Measurements from ENCODE around the gene LMBR1L.
"Not testable (repeated sequence)": the region's sequence is repeated elsewhere in the genome, so short reads cannot be mapped to it uniquely, and the experiment has no call there.

Gene LMBR1L

DNA sequence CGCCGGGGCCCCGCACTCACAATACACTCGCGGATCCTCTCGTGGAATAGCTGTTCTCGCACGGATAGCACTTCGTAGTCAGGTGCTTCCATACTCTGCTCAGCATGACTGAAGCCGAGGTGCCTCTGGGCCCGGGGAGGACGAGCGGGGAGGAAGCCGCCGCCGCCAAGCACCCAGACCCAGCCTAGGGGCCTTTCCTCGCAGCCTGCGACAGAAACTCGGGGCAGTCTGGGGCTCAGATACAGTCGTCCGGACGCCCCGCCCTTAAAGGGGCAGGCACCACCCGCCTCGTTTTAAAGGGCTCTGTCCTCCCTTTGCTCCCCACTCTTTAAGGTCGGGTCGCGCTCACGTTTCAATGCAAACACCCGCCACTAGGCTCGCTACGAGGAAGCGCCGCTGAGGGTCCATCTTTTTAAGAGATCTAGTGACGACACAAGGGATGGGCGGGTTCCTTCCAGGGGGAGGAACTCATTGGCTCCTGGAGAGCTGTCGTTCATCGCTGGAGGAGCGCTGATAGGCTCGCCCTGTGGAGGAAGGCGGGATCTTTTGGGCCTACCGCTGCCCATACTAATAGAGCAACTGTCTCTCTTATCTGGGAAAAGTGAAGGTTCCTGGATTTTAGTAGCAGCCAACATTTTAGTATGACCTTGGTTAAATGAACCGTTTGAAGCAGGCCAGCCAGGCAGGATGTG, at the start of gene LMBR1L:
TSS of gene LMBR1L (minus strand) at position 384 of the 692 bp plus-strand sequence. CDS start at position 92, 292 bp downstream.
- H3K27me3 Mint-ChIP-seq: no peaks in the 10 kb centered on the region
- H3K4me3 Mint-ChIP-seq: peak within 1 kb of the TSS; percentile 91
- no peaks in the 10 kb centered on the region for H3K9me3 Mint-ChIP-seq
- peak; percentile 94 for DNase-seq
- peaks cover 4% of the 10 kb centered on the region for H3K36me3 Mint-ChIP-seq (ENCODE audit: low read depth)
- H3K27ac Mint-ChIP-seq: peak within 1 kb of the TSS; percentile 89
- peak; percentile 99 for ATAC-seq
- H3K4me1 Mint-ChIP-seq: peaks cover 28% of the 10 kb centered on the region

DNA sequence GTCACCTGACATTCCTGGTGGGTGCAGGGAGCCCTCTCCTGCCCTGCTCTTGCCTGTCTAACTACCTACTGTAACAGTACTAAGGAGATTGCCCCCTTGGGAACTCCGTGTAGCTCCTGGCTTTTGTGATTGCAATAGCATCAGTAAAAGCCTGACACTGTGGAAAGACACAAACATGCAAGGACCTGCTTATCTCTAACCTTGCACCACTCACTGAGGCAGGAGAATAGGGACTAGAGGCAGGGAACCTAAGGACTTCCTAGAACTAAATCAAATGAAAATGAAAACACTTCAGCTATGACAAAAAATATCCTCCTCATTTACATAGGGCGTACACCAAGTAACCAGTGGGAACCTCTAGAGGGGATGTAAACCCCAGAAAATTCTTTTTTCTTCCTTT, 49.8 kb upstream of the LMBR1L start:
- Mint-ChIP-seq H3K27ac (no peak overlapping the region), H3K36me3 (ENCODE audit: low read depth) (no peaks in the 10 kb centered on the region), H3K4me1 (peaks cover 2% of the 10 kb centered on the region), H3K27me3 (no peaks in the 10 kb centered on the region), H3K4me3 (no peak overlapping the region), H3K9me3 (no peaks in the 10 kb centered on the region)
- no peak for ATAC-seq
- no peak for DNase-seq

- Mint-ChIP-seq H3K27me3 (no peaks in the 10 kb centered on the region), H3K4me3 (no peak overlapping the region), H3K4me1 (no peaks in the 10 kb centered on the region), H3K27ac (no peak overlapping the region), H3K9me3 (no peaks in the 10 kb centered on the region), H3K36me3 (ENCODE audit: low read depth) (no peaks in the 10 kb centered on the region)
- no peak for DNase-seq
- no peak for ATAC-seq
Measured at GRCh38 chr12:49154221-49154620, 43.6 kb upstream of the LMBR1L start.

DNA sequence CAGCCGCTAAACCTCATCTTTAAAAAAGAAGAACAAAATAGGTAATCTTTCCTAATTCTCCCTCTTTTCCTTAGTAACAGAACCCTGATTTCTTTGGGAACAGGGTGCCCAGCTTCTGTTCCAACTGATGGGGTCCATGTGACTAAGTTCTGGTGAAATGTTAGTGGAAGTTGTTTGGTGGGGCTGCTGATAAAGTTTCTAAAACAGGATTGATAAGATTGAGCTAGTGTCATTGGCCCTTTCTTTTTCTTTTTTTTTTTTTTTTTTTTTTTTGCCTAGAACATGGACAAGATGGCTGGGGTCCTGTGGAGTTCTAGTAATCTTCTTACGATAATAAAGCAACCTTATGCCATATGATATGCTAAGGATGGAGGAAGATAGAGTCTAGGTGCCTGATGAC, 36.7 kb upstream of the LMBR1L start:
- H3K27me3 Mint-ChIP-seq: no peaks in the 10 kb centered on the region
- no peak overlapping the region for H3K27ac Mint-ChIP-seq
- no peaks in the 10 kb centered on the region for H3K36me3 Mint-ChIP-seq (ENCODE audit: low read depth)
- H3K4me1 Mint-ChIP-seq: no peaks in the 10 kb centered on the region
- DNase-seq (no peak), ATAC-seq (no peak)
- H3K4me3 Mint-ChIP-seq: no peak overlapping the region
- H3K9me3 Mint-ChIP-seq: no peaks in the 10 kb centered on the region

DNA sequence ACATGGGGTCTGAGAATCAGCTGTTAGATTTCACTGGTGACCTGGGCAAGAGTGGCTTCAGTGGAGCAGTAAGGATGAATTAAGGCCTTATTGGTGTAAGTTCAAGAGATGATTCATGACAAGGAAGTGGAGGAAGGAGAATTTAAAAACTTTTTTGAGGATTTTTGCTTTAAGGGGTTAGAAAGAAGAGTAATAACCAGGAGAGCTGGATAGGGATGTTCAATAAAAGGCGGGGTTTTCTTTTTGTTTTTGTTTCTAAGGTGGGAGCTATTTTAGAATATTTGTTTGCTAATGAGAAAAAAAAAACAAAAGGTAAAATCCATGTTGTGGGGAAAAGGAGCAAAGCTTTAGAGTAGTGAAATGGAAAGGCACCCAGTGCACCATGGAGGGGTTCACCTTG, 35.8 kb upstream of the LMBR1L start:
- Mint-ChIP-seq H3K4me1 (no peaks in the 10 kb centered on the region), H3K9me3 (no peaks in the 10 kb centered on the region), H3K36me3 (ENCODE audit: low read depth) (no peaks in the 10 kb centered on the region), H3K27ac (no peak overlapping the region), H3K4me3 (no peak overlapping the region), H3K27me3 (no peaks in the 10 kb centered on the region)
- ATAC-seq (no peak), DNase-seq (no peak)

GRCh38 chr12:49144384-49144783, 33.7 kb upstream of the LMBR1L start:
- no peak overlapping the region for H3K4me3 Mint-ChIP-seq
- peaks cover 3% of the 10 kb centered on the region for H3K36me3 Mint-ChIP-seq (ENCODE audit: low read depth)
- H3K9me3 Mint-ChIP-seq: no peaks in the 10 kb centered on the region
- ATAC-seq (no peak), DNase-seq (no peak)
- peaks cover 3% of the 10 kb centered on the region for H3K4me1 Mint-ChIP-seq
- no peak overlapping the region for H3K27ac Mint-ChIP-seq
- H3K27me3 Mint-ChIP-seq: no peaks in the 10 kb centered on the region

- Mint-ChIP-seq H3K36me3 (ENCODE audit: low read depth) (peaks cover 3% of the 10 kb centered on the region), H3K4me1 (peaks cover 9% of the 10 kb centered on the region), H3K27me3 (no peaks in the 10 kb centered on the region), H3K9me3 (no peaks in the 10 kb centered on the region), H3K27ac (no peak overlapping the region), H3K4me3 (no peak overlapping the region)
- DNase-seq (no peak), ATAC-seq (no peak)
Measured at GRCh38 chr12:49138999-49139398, 28.4 kb upstream of the LMBR1L start.

GRCh38 chr12:49138587-49138986, 27.9 kb upstream of the LMBR1L start:
- Mint-ChIP-seq H3K27ac (no peak overlapping the region), H3K4me1 (peaks cover 12% of the 10 kb centered on the region), H3K27me3 (no peaks in the 10 kb centered on the region), H3K4me3 (no peak overlapping the region), H3K36me3 (ENCODE audit: low read depth) (peaks cover 3% of the 10 kb centered on the region), H3K9me3 (no peaks in the 10 kb centered on the region)
- ATAC-seq (no peak), DNase-seq (no peak)

- Mint-ChIP-seq H3K4me3 (no peak overlapping the region), H3K27me3 (no peaks in the 10 kb centered on the region), H3K27ac (no peak overlapping the region), H3K9me3 (no peaks in the 10 kb centered on the region), H3K36me3 (ENCODE audit: low read depth) (peaks cover 3% of the 10 kb centered on the region), H3K4me1 (peaks cover 23% of the 10 kb centered on the region)
- no peak for ATAC-seq
- no peak for DNase-seq
Measured at GRCh38 chr12:49137476-49137875, 26.8 kb upstream of the LMBR1L start.

DNA sequence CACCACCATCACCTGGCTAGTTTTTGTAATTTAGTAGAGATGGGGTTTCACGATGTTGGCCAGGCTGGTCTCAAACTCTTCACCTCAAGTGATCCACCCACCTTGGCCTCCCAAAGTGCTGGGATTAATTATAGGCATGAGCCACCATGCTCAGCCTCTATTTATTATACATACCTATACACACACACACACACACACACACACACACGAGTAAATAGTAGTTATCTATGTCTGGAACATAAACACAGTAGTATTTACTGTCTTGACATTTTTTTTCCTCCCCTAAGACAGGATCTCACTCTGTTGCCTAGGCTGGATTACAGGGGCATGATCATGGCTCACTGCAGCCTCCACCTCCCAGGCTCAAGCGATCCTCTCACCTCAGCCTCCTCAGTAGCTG, 26.4 kb upstream of the LMBR1L start:
- ATAC-seq; H3K36me3 Mint-ChIP-seq (ENCODE audit: low read depth); H3K4me3 Mint-ChIP-seq; H3K27me3 Mint-ChIP-seq; H3K9me3 Mint-ChIP-seq; H3K27ac Mint-ChIP-seq; DNase-seq: not testable (repeated sequence)
- H3K4me1 Mint-ChIP-seq: peaks cover 26% of the 10 kb centered on the region

DNA sequence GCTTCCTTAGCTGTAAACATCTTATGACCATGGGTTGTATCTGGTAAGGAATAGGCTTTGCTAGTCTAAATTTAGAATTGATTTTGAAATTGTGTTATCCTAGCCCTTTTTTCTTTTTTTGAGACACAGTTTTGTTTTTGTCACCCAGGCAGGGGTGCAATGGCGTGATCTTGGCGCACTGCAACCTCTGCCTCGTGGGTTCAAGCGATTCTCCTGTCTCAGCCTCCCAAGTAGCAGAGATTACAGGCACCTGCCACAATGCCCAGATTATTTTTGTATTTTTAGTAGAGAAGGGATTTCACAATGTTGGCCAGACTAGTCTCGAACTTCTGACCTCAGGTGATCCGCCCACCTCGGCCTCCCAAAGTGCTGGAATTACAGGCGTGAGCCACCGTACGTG, 22.9 kb upstream of the LMBR1L start:
- no peak for DNase-seq
- no peak overlapping the region for H3K27ac Mint-ChIP-seq
- no peak for ATAC-seq
- peaks cover 3% of the 10 kb centered on the region for H3K27me3 Mint-ChIP-seq
- H3K4me1 Mint-ChIP-seq: peaks cover 45% of the 10 kb centered on the region
- no peaks in the 10 kb centered on the region for H3K9me3 Mint-ChIP-seq
- peak overlapping the region; percentile 26 for H3K4me3 Mint-ChIP-seq
- peaks cover 29% of the 10 kb centered on the region for H3K36me3 Mint-ChIP-seq (ENCODE audit: low read depth)

- Mint-ChIP-seq H3K27me3 (peaks cover 3% of the 10 kb centered on the region), H3K27ac (no peak overlapping the region)
Measured at GRCh38 chr12:49133014-49133413, 22.4 kb upstream of the LMBR1L start.

DNA sequence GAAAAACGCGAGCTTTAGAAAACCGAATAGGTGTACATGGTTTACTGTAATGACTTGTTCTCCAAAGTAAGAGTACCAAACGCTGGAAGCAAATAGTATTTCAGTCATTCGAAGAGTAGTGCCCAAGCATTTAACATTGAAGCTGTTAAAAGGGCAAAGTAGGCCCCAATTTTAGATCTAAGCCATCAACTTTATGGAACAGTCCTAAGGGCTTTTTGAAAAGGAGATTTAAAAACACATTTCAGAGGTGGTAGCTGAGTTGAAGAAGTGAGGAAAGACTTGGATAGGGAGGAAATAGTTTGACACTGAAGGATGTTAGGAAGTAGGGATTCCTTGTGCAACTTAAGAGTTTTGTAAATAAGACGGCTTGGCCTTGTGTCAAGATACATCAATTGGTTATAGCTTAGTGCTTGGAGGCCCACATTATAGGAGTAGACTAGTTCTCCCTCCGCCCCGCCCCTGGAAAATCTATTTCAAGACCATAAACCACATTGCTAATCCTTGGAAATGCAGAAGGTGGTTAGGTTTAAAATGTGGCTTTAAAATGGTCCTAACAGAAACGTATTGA, 21.3 kb upstream of the LMBR1L start:
- DNase-seq (no peak), ATAC-seq (no peak)
- Mint-ChIP-seq H3K36me3 (ENCODE audit: low read depth) (peaks cover 43% of the 10 kb centered on the region), H3K27me3 (peaks cover 3% of the 10 kb centered on the region), H3K9me3 (no peaks in the 10 kb centered on the region), H3K27ac (peak overlapping the region; percentile 89), H3K4me3 (peak overlapping the region; percentile 99), H3K4me1 (peaks cover 53% of the 10 kb centered on the region)

More at GRCh38 chr12:49133014-49133413, 22.4 kb upstream of the LMBR1L start:
- ATAC-seq (no peak), DNase-seq (no peak)
- Mint-ChIP-seq H3K9me3 (no peaks in the 10 kb centered on the region), H3K36me3 (ENCODE audit: low read depth) (peaks cover 32% of the 10 kb centered on the region), H3K4me1 (peaks cover 45% of the 10 kb centered on the region), H3K4me3 (peak overlapping the region; percentile 99)

GRCh38 chr12:49131051-49131893, 20.6 kb upstream of the LMBR1L start, which contains the start of gene TUBA1B:
TUBA1B (minus strand) TSS chr12:49131395; CDS start chr12:49131300, 95 bp downstream.
- Mint-ChIP-seq H3K9me3 (no peaks in the 10 kb centered on the region), H3K27me3 (peaks cover 3% of the 10 kb centered on the region), H3K36me3 (ENCODE audit: low read depth) (peaks cover 47% of the 10 kb centered on the region), H3K27ac (peak within 1 kb of the TSS; percentile 99), H3K4me3 (peak within 1 kb of the TSS; percentile 99), H3K4me1 (peaks cover 54% of the 10 kb centered on the region)
- peak; percentile 93 for DNase-seq
- ATAC-seq: peak; percentile 83
